HG02763 (cell line): ENCODE measurements around the gene CDH13.

Source experiments
- ATAC-seq: cut with Tn5 transposase; IDR thresholded peaks from one replicate; pipeline ENCODE4 v1.9.1; 2021; ENCODE audit warnings: mild to moderate bottlenecking, moderate library complexity; ENCODE audit not compliant: unreplicated experiment

CDH13 gene

DNA sequence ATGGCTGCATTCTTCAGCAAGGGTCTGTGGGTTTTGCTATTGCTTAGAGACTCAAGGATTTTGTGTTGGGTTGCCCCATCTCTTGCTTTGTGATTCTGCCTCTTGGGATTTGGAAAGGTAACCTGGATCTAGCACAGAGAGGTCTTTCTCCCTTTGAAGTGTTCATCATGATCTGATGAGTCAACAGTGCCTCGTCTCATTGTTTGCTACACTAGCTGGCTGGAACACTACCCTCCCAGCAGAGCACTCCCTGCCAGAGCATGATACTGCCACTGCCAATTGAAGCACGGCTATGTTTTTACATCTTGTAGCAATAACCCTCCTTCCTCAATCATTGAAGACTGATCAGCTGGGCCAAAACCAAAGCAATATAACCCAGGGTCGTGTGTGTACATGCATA, 361.0 kb downstream of the CDH13 start:
- no peak for ATAC-seq

GRCh38 chr16:82990155-82990554, 363.4 kb downstream of the CDH13 start:
- no peak for ATAC-seq

- no peak for ATAC-seq
Measured at GRCh38 chr16:82991410-82991809, 364.6 kb downstream of the CDH13 start.

- ATAC-seq: no peak
Measured at GRCh38 chr16:82991966-82992675, 365.4 kb downstream of the CDH13 start.

GRCh38 chr16:82992786-82993185, 366.0 kb downstream of the CDH13 start:
- ATAC-seq: no peak

DNA sequence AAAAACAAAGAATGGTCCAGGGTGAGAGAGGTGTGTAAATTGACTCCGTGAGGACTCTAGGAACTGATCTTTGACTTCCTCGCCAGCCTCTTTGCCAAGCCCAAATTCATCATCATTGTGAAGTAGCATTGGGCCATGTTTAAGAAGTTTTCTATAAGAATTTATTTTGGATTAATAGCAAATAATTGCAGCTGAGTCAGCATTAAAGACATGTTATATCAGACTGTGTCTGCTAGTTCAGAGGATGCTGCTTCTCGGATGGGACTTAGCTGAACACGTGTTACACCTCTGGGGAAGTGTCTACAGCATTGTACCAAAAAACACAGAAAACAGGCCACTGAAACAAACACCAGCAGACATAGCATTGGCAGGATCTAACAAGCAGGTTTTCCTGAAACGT, 366.6 kb downstream of the CDH13 start:
- ATAC-seq: no peak

DNA sequence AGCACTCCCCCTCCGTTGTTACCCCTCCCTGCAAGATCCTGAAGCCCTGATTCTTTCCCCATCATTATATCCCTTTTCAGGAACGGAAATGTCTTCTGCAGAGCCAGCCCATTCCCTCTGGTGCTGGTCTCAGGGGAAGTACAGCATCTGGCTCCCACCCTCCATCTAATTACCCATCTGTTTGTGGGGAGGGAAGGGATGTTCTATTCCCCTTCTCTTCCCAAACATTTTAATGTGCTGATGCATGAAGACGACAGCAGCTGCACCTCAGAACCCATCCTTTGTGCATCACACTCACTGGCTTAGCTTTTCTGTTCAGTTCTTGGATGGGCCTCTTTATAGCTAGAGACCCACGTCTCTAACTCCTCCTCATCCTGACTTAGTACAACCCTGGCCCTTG, 367.2 kb downstream of the CDH13 start:
- no peak for ATAC-seq

DNA sequence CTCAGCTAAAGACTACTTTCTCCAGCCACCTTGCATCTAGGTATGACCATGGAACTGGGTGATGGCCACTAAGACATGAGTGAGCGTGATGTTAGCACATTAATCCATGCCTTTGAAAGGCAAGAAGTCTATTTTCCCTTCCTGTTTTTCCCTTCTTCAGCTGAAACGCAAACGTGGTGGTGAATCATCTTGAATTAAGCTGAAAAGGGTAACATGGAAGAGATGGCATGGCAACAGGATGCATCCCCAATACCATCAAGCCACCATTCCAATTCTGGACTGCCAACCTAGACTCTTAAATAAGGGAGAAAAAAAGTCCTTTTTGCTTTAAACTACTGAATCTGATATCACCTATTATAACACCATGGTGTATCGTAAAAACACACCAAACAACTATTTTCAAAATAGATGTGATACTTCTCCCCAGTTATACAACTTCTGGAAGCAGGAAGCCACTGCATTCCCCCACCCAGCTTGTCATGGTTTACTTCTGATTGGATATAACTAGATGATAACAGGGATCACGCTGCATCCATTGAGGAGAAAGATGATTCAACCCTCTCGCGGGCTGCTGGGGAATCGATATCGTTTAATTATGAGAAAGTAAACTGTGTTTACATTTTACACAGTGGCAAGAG, 368.6 kb downstream of the CDH13 start:
- ATAC-seq: no peak

- ATAC-seq: no peak
Measured at GRCh38 chr16:82995924-82996441, 369.2 kb downstream of the CDH13 start.

GRCh38 chr16:82996814-82997213, 370.0 kb downstream of the CDH13 start:
- no peak for ATAC-seq

DNA sequence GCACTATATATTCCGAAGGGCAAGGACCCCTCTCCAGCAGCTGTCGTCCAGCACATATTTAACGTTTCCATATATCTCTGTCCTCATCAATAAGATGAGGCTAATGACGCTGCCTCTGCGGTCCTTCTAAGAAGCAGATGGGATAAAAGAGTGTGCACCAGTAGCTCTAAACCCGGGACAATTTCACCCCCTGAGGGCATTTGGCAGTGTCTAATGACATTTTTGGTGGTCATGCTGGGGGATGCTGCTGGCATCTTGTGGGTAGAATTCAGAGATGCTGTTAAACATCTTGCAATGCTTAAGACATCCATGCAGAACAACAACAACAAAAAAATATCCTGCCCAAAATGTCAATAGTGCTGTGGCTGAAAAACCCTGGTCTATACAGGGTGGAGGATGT, 372.9 kb downstream of the CDH13 start:
- no peak for ATAC-seq

GRCh38 chr16:83002351-83003334, 375.9 kb downstream of the CDH13 start:
- no peak for ATAC-seq

DNA sequence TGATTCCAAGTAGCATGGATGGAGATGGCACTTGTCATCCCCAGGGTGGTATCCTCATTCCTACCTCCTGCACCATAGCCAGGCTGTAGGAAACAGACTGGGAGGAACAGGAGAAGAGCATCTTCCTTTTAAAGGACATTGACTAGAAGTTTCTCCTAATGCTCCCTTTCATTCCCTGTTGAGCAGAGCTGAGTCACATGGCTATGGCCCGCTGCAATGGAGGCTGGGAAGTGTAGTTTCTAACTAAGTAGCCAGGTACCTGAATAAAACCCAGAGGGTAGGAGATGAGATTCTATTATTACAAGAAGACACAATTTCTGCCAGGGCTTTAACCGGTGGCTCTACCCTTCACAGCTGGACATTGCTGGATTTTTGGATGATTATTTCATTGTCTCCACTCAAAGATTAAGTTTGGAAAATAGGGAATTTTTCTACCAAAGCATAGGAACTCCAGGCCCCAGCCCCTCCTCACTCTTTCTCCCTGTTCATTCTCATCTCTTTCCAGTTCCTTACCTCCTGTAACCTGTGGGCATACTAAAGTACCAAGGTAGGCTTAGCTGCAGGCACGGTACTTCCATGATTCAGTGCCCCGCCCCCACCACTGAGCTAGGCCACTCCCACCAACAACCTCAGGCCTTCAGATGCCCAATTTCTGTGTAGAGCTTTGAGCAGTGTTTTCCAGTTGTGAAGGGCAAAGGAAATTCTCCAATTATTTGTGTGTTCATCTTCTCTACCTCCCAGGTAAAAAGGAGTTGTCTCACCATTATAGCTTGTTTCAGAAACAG, 378.3 kb downstream of the CDH13 start:
- no peak for ATAC-seq

DNA sequence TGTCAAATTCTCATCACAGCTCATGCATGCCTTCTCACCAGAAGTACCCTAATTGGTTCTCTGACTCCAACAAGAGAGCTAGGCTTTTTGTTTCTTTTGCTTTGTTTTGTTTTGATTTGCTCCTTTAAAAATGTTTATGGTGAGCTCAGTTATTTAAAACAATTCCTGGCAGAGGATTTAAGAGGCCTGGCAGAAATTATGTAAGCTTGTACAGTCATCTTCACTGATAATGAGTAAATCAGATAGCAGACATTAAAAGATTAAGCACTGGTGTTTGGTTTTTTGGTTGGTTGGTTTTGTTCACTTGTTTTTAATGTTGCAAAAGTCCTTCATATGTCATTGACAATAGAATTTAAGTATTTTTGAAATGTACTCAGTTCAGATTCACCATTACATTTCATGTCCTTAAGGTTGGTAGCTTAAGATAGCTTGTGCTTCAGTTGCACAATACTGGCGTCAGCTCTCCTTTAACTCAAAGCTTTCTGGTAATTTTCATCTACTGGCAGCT, 378.9 kb downstream of the CDH13 start:
- no peak for ATAC-seq

- ATAC-seq: no peak
Measured at GRCh38 chr16:83010776-83011720, 384.3 kb downstream of the CDH13 start.

DNA sequence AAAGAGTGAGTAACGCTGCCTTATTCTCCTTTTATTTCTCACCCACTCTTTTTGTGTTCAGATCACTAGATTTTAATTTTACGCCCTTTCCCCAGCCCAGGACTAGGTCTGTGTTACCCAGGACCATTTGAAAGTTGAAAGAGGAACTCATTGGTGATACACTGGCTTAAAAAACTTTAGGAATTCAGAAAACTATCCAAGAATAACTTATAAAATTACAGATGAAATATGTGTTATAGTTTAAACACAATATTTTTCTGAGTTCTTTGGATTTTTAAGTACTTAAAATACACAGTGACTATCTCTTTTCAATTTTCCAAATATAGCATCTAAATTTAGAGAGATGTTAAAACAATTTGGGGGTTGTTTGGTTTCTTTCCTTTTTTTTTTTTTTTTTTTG, 385.2 kb downstream of the CDH13 start:
- no peak for ATAC-seq

DNA sequence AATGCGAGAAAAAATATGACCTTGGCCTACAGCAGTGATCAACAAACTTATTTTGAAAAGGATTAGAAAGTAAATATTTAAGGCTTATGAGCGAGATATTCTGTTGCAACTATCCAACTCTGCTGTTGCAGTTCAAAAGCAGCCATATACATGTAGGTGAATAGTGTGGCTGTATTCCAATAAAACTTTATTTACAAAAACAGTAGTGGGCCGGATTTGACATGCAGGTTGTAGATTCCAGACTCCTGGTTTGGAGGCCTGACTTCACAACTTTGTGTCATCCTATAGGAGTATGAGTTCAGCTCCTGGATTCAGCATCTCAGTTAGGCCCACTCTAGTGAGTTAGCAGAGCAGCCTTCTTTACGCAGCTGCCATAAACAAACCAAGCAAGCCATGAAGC, 386.3 kb downstream of the CDH13 start:
- no peak for ATAC-seq

- no peak for ATAC-seq
Measured at GRCh38 chr16:83019963-83020362, 393.2 kb downstream of the CDH13 start.

GRCh38 chr16:83021045-83021444, 394.3 kb downstream of the CDH13 start:
- no peak for ATAC-seq
